Ishikawa (cell line): ENCODE data around the gene DCTN1.

Experiments
- CEBPB ChIP-seq: IDR thresholded peaks from 2 replicates; pipeline ENCODE4 v1.6.1; 2012
- CREB1 ChIP-seq: IDR thresholded peaks from 2 replicates; pipeline ENCODE4 v1.6.1; 2012; ENCODE audit warnings: low read depth
- EGR1 ChIP-seq: IDR thresholded peaks from 2 replicates; pipeline ENCODE4 v1.6.1; 2012
- EP300 ChIP-seq: IDR thresholded peaks from 2 replicates; pipeline ENCODE4 v1.6.1; 2012; ENCODE audit warnings: borderline replicate concordance
- FOXM1 ChIP-seq: IDR thresholded peaks from 2 replicates; pipeline ENCODE4 v1.6.1; 2012; ENCODE audit warnings: low read depth, borderline replicate concordance
- NFIC ChIP-seq: IDR thresholded peaks from 2 replicates; pipeline ENCODE4 v1.6.1; 2012
- RAD21 ChIP-seq: IDR thresholded peaks from 2 replicates; pipeline ENCODE4 v1.6.1; 2012; ENCODE audit warnings: low read depth
- TAF1 ChIP-seq: IDR thresholded peaks from 2 replicates; pipeline ENCODE4 v1.6.1; 2012; ENCODE audit warnings: low read depth, mild to moderate bottlenecking
- TCF12 ChIP-seq: IDR thresholded peaks from 2 replicates; pipeline ENCODE4 v1.6.1; 2012; ENCODE audit warnings: low read depth
- TEAD4 ChIP-seq: IDR thresholded peaks from 2 replicates; pipeline ENCODE4 v1.6.1; 2012
- YY1 ChIP-seq: IDR thresholded peaks from 2 replicates; pipeline ENCODE4 v1.6.1; 2012; ENCODE audit warnings: low read depth
- ZBTB7A ChIP-seq: IDR thresholded peaks from 2 replicates; pipeline ENCODE4 v1.6.1; 2012; ENCODE audit warnings: low read depth
- TF ChIP-seq, protein P1 (sequence below): IDR thresholded peaks from 2 replicates; pipeline ENCODE4 v1.6.1; 2012
- TF ChIP-seq, protein P2 (sequence below): IDR thresholded peaks from 2 replicates; pipeline ENCODE4 v1.6.1; 2012; ENCODE audit warnings: low read depth, mild to moderate bottlenecking
- TF ChIP-seq, protein P3 (sequence below): IDR thresholded peaks from 2 replicates; pipeline ENCODE4 v1.6.1; 2012

The DCTN1 gene

DNA sequence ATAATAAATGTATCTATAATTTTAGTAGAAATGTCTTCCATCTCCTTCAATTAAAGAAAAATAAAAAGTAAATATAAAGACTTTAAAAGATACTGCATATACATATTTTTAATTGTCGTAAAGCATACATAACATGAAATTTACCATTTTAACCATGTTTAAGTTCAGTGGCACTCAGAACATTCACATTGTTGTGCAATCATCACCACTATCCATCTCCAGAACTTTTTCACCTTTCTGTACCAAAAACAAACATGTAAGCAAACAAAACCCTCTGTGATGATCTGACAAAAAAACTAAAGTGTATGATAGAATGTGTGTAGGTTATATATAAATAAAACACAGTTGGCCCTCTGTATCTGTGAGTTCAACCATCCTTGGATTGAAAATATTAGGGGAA is 13.4 kb upstream of the DCTN1 start:
- no peak for TF ChIP-seq CEBPB
- no peak for TF ChIP-seq FOXM1
- no peak for TF ChIP-seq TCF12
- TF ChIP-seq, protein P1, sequence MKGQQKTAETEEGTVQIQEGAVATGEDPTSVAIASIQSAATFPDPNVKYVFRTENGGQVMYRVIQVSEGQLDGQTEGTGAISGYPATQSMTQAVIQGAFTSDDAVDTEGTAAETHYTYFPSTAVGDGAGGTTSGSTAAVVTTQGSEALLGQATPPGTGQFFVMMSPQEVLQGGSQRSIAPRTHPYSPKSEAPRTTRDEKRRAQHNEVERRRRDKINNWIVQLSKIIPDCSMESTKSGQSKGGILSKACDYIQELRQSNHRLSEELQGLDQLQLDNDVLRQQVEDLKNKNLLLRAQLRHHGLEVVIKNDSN, result no peak
- TF ChIP-seq, protein P2, sequence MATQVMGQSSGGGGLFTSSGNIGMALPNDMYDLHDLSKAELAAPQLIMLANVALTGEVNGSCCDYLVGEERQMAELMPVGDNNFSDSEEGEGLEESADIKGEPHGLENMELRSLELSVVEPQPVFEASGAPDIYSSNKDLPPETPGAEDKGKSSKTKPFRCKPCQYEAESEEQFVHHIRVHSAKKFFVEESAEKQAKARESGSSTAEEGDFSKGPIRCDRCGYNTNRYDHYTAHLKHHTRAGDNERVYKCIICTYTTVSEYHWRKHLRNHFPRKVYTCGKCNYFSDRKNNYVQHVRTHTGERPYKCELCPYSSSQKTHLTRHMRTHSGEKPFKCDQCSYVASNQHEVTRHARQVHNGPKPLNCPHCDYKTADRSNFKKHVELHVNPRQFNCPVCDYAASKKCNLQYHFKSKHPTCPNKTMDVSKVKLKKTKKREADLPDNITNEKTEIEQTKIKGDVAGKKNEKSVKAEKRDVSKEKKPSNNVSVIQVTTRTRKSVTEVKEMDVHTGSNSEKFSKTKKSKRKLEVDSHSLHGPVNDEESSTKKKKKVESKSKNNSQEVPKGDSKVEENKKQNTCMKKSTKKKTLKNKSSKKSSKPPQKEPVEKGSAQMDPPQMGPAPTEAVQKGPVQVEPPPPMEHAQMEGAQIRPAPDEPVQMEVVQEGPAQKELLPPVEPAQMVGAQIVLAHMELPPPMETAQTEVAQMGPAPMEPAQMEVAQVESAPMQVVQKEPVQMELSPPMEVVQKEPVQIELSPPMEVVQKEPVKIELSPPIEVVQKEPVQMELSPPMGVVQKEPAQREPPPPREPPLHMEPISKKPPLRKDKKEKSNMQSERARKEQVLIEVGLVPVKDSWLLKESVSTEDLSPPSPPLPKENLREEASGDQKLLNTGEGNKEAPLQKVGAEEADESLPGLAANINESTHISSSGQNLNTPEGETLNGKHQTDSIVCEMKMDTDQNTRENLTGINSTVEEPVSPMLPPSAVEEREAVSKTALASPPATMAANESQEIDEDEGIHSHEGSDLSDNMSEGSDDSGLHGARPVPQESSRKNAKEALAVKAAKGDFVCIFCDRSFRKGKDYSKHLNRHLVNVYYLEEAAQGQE, result no peak
- TF ChIP-seq CREB1, result no peak
- TF ChIP-seq, protein P3, sequence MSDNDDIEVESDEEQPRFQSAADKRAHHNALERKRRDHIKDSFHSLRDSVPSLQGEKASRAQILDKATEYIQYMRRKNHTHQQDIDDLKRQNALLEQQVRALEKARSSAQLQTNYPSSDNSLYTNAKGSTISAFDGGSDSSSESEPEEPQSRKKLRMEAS, result no peak

DNA sequence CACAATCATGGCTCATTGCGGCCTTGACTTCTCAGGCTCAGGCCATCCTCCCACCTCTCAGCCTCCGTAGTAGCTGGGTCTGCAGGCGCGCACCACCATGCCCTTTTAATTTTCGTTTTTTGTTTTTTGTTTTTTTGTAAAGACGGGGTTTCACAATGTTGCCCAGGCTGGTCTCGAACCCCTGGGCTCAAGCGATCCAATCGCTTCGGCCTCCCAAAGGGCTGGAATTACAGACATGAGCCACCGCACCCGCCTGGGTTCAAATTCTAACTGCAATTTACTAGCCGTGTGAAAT is 12.3 kb upstream of the DCTN1 start:
- TF ChIP-seq EGR1, result no peak
- TF ChIP-seq, protein P3, result no peak
- TF ChIP-seq TAF1, result no peak
- TF ChIP-seq FOXM1, result no peak
- no peak for TF ChIP-seq CREB1
- no peak for TF ChIP-seq TEAD4
- TF ChIP-seq NFIC, result no peak
- TF ChIP-seq TCF12, result no peak
- TF ChIP-seq, protein P2, result no peak

DNA sequence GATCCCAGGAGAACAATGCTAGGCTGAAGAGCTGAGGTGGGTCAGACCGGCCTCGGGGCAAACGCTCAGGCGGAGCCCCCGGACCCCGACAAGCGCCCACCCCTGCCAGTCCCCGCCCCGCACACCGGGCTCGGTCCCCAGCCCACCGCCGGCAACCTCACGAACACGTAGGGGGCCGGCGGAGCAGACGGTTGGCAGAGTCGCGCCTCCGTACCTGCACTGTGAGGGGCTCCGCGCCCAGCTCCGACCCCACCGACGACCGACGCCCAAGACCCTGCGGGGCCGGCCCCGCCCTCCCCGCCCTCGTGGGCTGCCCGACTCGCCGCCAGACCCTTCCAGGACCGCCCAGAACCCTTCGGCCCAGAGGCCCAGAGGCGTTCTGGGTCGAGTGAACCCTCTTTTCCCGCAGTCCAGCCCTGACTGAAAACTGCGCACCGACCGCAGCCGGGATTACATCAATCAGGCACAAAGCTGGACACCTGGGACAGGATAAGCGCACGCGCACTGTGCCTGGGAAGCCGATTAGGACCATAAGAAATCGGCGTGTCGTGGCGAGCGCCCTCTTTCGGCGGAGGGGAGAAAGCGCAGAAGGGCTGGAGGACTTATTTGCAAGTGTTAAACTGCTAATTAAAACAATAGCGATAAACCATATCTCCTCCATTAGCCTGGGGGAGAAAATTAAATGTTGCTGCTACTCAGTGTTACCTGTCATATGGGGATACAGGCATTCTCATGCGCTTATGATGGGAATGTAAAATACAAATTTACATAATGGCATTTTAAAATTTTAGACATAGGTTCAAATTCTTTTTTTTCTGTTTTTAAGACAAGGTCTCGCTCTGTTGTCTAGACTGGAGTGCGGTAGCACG is 11.7 kb upstream of the DCTN1 start:
- TF ChIP-seq EP300 (no peak), FOXM1 (no peak), CEBPB (no peak), TCF12 (no peak), NFIC (no peak), CREB1 (no peak), EGR1 (no peak; the same call in 1 of the 2 replicates), RAD21 (peak; percentile 34; the same call in 1 of the 2 replicates), YY1 (no peak; the same call in 1 of the 2 replicates), ZBTB7A (peak; percentile 99), TEAD4 (no peak), TAF1 (peak; percentile 67; the same call in 1 of the 2 replicates)
- TF ChIP-seq, protein P1, result no peak
- TF ChIP-seq, protein P2, result no peak
- TF ChIP-seq, protein P3, result peak; percentile 78

DNA sequence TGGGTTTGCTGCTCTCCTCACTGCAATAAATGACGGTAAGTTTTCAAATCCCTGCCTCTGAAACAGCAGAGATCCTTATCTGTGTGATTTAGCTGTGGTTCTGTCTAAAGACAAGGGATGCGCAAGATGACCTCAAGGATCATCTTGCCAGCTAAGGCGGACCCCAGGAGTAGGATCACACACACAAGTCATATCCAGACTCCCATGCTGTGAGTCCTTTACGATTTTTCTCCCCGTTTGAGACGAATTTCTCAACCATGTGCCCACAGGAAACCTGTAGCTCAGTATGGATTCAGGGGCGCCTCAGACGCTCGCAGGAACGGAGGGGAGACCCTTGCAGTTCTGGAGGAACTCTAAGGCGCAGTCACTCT is 11.1 kb upstream of the DCTN1 start:
- TF ChIP-seq EGR1, result no peak
- no peak for TF ChIP-seq FOXM1
- TF ChIP-seq CEBPB, result no peak
- no peak for TF ChIP-seq TAF1
- no peak for TF ChIP-seq CREB1
- TF ChIP-seq NFIC, result no peak
- TF ChIP-seq ZBTB7A, result no peak
- TF ChIP-seq, protein P2, result no peak
- no peak for TF ChIP-seq EP300
